Activated naive CD4-positive, alpha-beta T cell treated with anti-CD3 and anti-CD28 coated beads for 36 hours (primary cell): ENCODE results near the gene PFKP. TPM values are rescaled to one million over a fixed set of nuclear protein-coding genes. Genes with fewer than 3 reads are reported as not detected.

Experiments used
- CTCF ChIA-PET: fragments of 350-600 bp; sonication (Branson Sonifier 250); formaldehyde crosslinking; loops from one replicate; lab custom pipeline; 2021; ENCODE audit warnings: antibody characterized with exemption; lab: Charles Lee
- DNase-seq: peaks from one replicate; pipeline ENCODE4 v3.0.0-alpha.2; 2020
- H3K27ac Mint-ChIP-seq: one replicate; pipeline ENCODE4 v1.8.0; 2021; ENCODE audit warnings: mild to moderate bottlenecking, mixed read lengths
- H3K27me3 Mint-ChIP-seq: one replicate; pipeline ENCODE4 v1.8.0; 2021; ENCODE audit warnings: low read depth, mixed read lengths
- H3K36me3 Mint-ChIP-seq: one replicate; pipeline ENCODE4 v1.8.0; 2021; ENCODE audit warnings: low read depth, mixed read lengths
- H3K4me1 Mint-ChIP-seq: one replicate; pipeline ENCODE4 v1.8.0; 2021; ENCODE audit warnings: low read depth, mixed read lengths
- H3K4me3 Mint-ChIP-seq: one replicate; pipeline ENCODE4 v1.8.0; 2021; ENCODE audit warnings: mild to moderate bottlenecking, moderate library complexity, mixed read lengths
- H3K9me3 Mint-ChIP-seq: one replicate; pipeline ENCODE4 v1.8.0; 2021; ENCODE audit warnings: mixed read lengths
- intact Hi-C: fragments of 100-400 bp; cut with micrococcal nuclease; formaldehyde crosslinking; loops from one replicate; pipeline ENCODE4 v1.15.1; 2023
- total RNA-seq, 2 experiments: library from RNA; stranded (reverse); gene quantifications; one replicate each; pipeline ENCODE4 v1.2.3, GENCODE V29; 2021

The PFKP gene
- 10 to 100 TPM; 96.2 to 99.7 TPM for total RNA-seq

- H3K27ac Mint-ChIP-seq: peak within 1 kb of the TSS; percentile 82
- H3K27me3 Mint-ChIP-seq: peaks cover 9% of the 10 kb centered on the region
- H3K4me1 Mint-ChIP-seq: peaks cover 31% of the 10 kb centered on the region
- intact Hi-C loops: no loop called here
- H3K4me3 Mint-ChIP-seq: peak within 1 kb of the TSS; percentile 86
- H3K9me3 Mint-ChIP-seq: no peaks in the 10 kb centered on the region
- DNase-seq: peak; percentile 59
- peaks cover 27% of the 10 kb centered on the region for H3K36me3 Mint-ChIP-seq
- CTCF ChIA-PET: no interaction called here
Measured at GRCh38 chr10:3067118-3067858, at the start of gene PFKP. Gene PFKP (plus strand): TSS chr10:3067548. CDS start chr10:3067596, 48 bp downstream.

DNA sequence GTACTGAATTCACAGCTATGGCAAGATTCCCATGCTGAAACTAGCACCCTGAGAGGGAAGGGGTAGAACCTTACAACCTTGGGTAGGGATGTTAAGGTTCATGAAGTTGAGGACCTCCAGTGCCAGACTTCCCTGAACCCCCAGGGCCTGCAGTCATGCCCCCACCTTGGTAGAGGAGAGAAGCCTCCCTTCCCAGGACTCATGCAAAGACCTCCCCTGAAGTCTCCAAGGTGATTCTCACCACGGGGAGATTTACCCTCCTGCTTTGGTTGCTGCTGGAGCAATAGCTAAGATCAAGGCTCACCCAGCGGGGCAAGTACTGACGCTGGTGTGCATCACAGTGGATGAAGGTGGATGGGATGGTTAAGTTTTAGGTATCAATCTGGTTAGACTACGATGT lies 49.1 kb upstream of the PFKP start:
- no peak for DNase-seq
- H3K36me3 Mint-ChIP-seq: no peaks in the 10 kb centered on the region
- CTCF ChIA-PET: no interaction called here

DNA sequence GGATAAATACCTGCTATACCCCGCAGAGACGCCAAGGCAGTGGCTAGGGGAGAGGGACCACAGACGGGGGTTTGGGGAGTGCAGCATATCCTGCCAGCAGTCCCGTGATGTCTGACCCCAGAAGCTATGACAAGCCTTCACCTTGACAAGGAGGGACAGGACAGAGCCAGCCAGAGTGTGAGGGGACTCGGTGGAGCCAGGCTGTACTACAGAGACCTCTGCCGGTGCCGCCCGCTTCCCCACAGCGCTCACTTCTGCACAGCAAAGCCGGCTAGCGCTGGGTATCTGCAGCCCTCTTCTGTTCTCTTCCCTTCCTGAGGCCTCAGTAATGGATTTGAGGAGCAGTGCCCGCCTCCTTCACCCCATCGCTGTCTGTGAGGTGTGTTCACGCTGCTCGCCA lies 47.0 kb upstream of the PFKP start:
- Mint-ChIP-seq H3K9me3 (no peaks in the 10 kb centered on the region), H3K4me1 (no peaks in the 10 kb centered on the region), H3K27me3 (peaks cover 18% of the 10 kb centered on the region), H3K4me3 (no peak overlapping the region), H3K36me3 (no peaks in the 10 kb centered on the region), H3K27ac (no peak overlapping the region)
- CTCF ChIA-PET: no interaction called here
- intact Hi-C loops: no loop called here
- DNase-seq: no peak

More for the DNA sequence above, 49.1 kb upstream of the PFKP start:
- intact Hi-C loops: no loop called here
- Mint-ChIP-seq H3K4me3 (no peak overlapping the region), H3K27ac (no peak overlapping the region), H3K9me3 (no peaks in the 10 kb centered on the region), H3K4me1 (no peaks in the 10 kb centered on the region), H3K27me3 (peaks cover 10% of the 10 kb centered on the region)

- Mint-ChIP-seq H3K9me3 (no peaks in the 10 kb centered on the region), H3K27ac (no peak overlapping the region), H3K4me3 (no peak overlapping the region), H3K27me3 (peaks cover 18% of the 10 kb centered on the region), H3K36me3 (no peaks in the 10 kb centered on the region), H3K4me1 (no peaks in the 10 kb centered on the region)
- no peak for DNase-seq
- CTCF ChIA-PET: no interaction called here
- intact Hi-C loops: no loop called here
Measured at GRCh38 chr10:3020881-3021280, 46.5 kb upstream of the PFKP start.

DNA sequence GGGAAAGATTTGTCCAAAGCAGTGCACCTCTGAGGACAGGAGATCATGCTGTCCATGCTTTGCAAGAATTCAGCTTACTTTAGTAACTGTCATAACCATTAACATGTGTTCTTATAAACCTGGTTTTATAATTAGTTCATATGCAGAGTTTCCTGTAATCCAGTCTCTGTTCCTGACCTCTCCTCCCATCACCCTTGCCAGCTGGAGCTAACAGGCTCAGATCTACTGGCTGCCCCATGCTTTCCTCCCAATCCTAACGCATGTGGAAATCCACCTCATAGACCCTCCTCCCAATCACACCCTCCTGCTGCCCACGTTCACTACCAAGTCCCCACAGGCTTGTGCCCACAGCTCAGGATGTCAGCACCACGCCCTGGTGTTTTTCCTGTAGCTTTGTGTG lies 45.3 kb upstream of the PFKP start:
- H3K36me3 Mint-ChIP-seq: no peaks in the 10 kb centered on the region
- CTCF ChIA-PET: no interaction called here
- no peak overlapping the region for H3K4me3 Mint-ChIP-seq
- H3K4me1 Mint-ChIP-seq: no peaks in the 10 kb centered on the region
- H3K27ac Mint-ChIP-seq: no peak overlapping the region
- H3K9me3 Mint-ChIP-seq: no peaks in the 10 kb centered on the region
- intact Hi-C loops: no loop called here
- H3K27me3 Mint-ChIP-seq: peaks cover 18% of the 10 kb centered on the region
- no peak for DNase-seq

DNA sequence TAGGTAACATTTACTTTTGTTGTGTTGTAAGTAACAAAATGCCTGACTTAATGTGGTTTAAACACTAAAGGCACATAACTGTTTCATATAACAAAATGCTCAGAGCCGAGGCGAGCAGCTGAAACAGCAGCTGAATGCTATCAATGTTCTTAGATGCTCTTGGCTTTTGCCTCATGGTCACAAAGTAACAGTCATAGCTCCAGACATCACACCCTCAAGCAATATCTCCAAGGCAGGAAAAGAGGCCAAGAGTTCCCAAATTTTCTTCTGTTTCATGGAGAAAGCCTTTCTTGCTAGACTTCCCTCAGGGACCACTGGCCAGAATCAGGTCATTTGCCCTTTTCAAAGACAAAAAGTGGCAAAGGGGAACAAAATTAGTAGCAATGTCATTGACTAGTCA lies 43.5 kb upstream of the PFKP start:
- DNase-seq: no peak
- H3K36me3 Mint-ChIP-seq: no peaks in the 10 kb centered on the region
- H3K27me3 Mint-ChIP-seq: peaks cover 18% of the 10 kb centered on the region
- no peaks in the 10 kb centered on the region for H3K9me3 Mint-ChIP-seq
- intact Hi-C loops: no loop called here
- H3K4me1 Mint-ChIP-seq: no peaks in the 10 kb centered on the region
- H3K27ac Mint-ChIP-seq: no peak overlapping the region
- H3K4me3 Mint-ChIP-seq: no peak overlapping the region
- CTCF ChIA-PET: no interaction called here

DNA sequence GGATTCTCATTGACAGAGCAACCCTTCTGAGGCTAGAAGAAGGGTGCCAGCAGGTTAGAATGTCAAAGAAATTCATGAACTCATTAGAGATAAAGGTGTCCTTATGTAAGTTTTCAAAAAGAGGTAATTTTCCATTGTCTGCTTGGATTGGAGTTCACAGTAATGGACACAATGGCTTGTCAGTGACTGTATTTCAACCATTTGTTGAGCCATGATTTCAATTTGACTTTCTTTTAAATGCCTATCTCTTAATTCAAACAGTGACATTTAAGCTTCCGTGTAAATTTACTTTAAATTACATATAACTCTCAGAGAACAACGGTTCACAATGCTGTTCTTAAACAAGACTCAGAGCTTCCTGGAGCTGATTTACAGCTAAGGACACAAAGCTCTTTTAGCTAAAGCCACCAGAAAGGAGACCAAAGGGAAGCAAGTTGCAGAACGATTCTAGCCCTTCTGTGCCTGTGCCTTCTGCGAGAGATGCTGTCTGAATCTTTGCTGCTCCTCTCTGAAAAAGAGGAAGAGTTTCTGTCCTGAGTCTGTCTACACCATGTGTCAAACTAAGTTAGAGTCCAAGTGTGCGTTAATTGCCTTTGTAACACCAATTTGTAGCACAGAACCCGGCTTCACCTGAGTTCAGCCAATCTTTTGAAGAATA lies 42.2 kb upstream of the PFKP start:
- H3K9me3 Mint-ChIP-seq: no peaks in the 10 kb centered on the region
- CTCF ChIA-PET: no interaction called here

GRCh38 chr10:3027866-3028265 lies 39.5 kb upstream of the PFKP start:
- peaks cover 20% of the 10 kb centered on the region for H3K27me3 Mint-ChIP-seq
- intact Hi-C loops: no loop called here
- no peak overlapping the region for H3K27ac Mint-ChIP-seq
- H3K36me3 Mint-ChIP-seq: no peaks in the 10 kb centered on the region
- H3K9me3 Mint-ChIP-seq: no peaks in the 10 kb centered on the region
- CTCF ChIA-PET: no interaction called here
- H3K4me1 Mint-ChIP-seq: no peaks in the 10 kb centered on the region
- no peak overlapping the region for H3K4me3 Mint-ChIP-seq
- no peak for DNase-seq

More for the DNA sequence above, 42.2 kb upstream of the PFKP start:
- Mint-ChIP-seq H3K36me3 (no peaks in the 10 kb centered on the region), H3K4me1 (no peaks in the 10 kb centered on the region), H3K4me3 (no peak overlapping the region), H3K27me3 (peaks cover 22% of the 10 kb centered on the region), H3K27ac (no peak overlapping the region)
- no peak for DNase-seq
- intact Hi-C loops: no loop called here

GRCh38 chr10:3028441-3028840 lies 38.9 kb upstream of the PFKP start:
- DNase-seq: no peak
- no peaks in the 10 kb centered on the region for H3K4me1 Mint-ChIP-seq
- H3K27ac Mint-ChIP-seq: no peak overlapping the region
- CTCF ChIA-PET: no interaction called here
- peaks cover 16% of the 10 kb centered on the region for H3K27me3 Mint-ChIP-seq
- intact Hi-C loops: no loop called here
- no peaks in the 10 kb centered on the region for H3K9me3 Mint-ChIP-seq
- H3K4me3 Mint-ChIP-seq: no peak overlapping the region
- no peaks in the 10 kb centered on the region for H3K36me3 Mint-ChIP-seq

- H3K27ac Mint-ChIP-seq: no peak overlapping the region
- no peaks in the 10 kb centered on the region for H3K9me3 Mint-ChIP-seq
- CTCF ChIA-PET: no interaction called here
- intact Hi-C loops: no loop called here
- no peak overlapping the region for H3K4me3 Mint-ChIP-seq
- no peaks in the 10 kb centered on the region for H3K36me3 Mint-ChIP-seq
- H3K4me1 Mint-ChIP-seq: no peaks in the 10 kb centered on the region
- no peak for DNase-seq
- H3K27me3 Mint-ChIP-seq: peaks cover 15% of the 10 kb centered on the region
Measured at GRCh38 chr10:3030765-3031164, 36.6 kb upstream of the PFKP start.

GRCh38 chr10:3031490-3031889 lies 35.9 kb upstream of the PFKP start:
- Mint-ChIP-seq H3K4me3 (no peak overlapping the region), H3K9me3 (no peaks in the 10 kb centered on the region), H3K36me3 (no peaks in the 10 kb centered on the region), H3K27ac (no peak overlapping the region), H3K27me3 (peaks cover 19% of the 10 kb centered on the region), H3K4me1 (peaks cover 2% of the 10 kb centered on the region)
- no peak for DNase-seq
- CTCF ChIA-PET: interaction anchor here (1.0 kb wide), 1 partner anchor 103 kb away, joined by 3 read pairs; no protein-coding TSS in a partner anchor
- intact Hi-C loops: no loop called here

GRCh38 chr10:3033925-3034324 lies 33.4 kb upstream of the PFKP start:
- intact Hi-C loops: no loop called here
- Mint-ChIP-seq H3K4me3 (no peak overlapping the region), H3K27ac (no peak overlapping the region), H3K36me3 (no peaks in the 10 kb centered on the region), H3K9me3 (peaks cover 2% of the 10 kb centered on the region), H3K4me1 (peaks cover 2% of the 10 kb centered on the region), H3K27me3 (peaks cover 27% of the 10 kb centered on the region)
- CTCF ChIA-PET: no interaction called here
- DNase-seq: no peak

DNA sequence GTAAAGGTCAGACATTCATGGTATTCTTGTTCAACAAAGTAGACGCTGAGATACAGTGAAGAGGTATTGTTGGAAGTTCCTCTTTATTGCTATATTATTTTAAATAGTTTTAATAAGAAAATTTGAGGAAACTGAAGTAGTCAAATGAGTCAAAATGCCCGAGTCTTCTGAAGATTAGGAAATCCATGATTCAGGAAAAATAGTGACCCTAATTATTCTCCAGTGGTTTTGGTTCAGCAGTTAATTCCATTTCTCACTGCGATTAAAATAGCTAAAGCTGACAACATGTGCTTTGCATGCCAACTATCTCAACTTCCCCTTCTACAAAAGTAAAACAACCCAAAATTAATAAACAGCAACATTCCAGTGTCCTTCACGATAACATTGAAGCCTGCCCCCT lies 32.7 kb upstream of the PFKP start:
- no peaks in the 10 kb centered on the region for H3K36me3 Mint-ChIP-seq
- intact Hi-C loops: no loop called here

More for the DNA sequence above, 32.7 kb upstream of the PFKP start:
- no peak overlapping the region for H3K4me3 Mint-ChIP-seq
- CTCF ChIA-PET: no interaction called here
- H3K9me3 Mint-ChIP-seq: peaks cover 3% of the 10 kb centered on the region
- peaks cover 27% of the 10 kb centered on the region for H3K27me3 Mint-ChIP-seq
- DNase-seq: no peak
- no peak overlapping the region for H3K27ac Mint-ChIP-seq
- H3K4me1 Mint-ChIP-seq: peaks cover 2% of the 10 kb centered on the region
